Suprapubic skin (tissue), 4 donors: ENCODE measurements around the gene TMPRSS4. TPM values are rescaled to one million over a fixed set of nuclear protein-coding genes. Genes with fewer than 3 reads are reported as not detected.

Experiments
- DNase-seq, 2 donors: peaks; one replicate each; pipeline ENCODE4 v3.0.0-alpha.2; 2019; ENCODE audit warnings: low spot score in 2 of 2
- H3K27ac ChIP-seq: fragments of 200-600 bp; sonication (generic); one replicate; pipeline ENCODE4 v1.5.1; 2019
- H3K27me3 ChIP-seq: fragments of 200-600 bp; sonication (generic); one replicate; pipeline ENCODE4 v1.5.1; 2019
- H3K36me3 ChIP-seq: fragments of 200-600 bp; sonication (generic); one replicate; pipeline ENCODE4 v1.5.1; 2019
- H3K4me1 ChIP-seq: fragments of 200-600 bp; sonication (generic); one replicate; pipeline ENCODE4 v1.5.1; 2019
- H3K4me3 ChIP-seq: fragments of 200-600 bp; sonication (generic); one replicate; pipeline ENCODE4 v1.5.1; 2019; ENCODE audit warnings: mild to moderate bottlenecking
- H3K9me3 ChIP-seq: fragments of 200-600 bp; sonication (generic); one replicate; pipeline ENCODE4 v1.5.1; 2019
- EP300 ChIP-seq: sonication (generic); formaldehyde crosslinking; IDR thresholded peaks from one replicate; pipeline ENCODE4 v1.6.1; 2017; ENCODE audit warnings: antibody characterized with exemption
- POLR2A ChIP-seq, 2 donors: fragments of 450-650 bp; IDR thresholded peaks; one replicate each; pipeline ENCODE4 v1.6.1; 2017; ENCODE audit warnings: antibody characterized with exemption in 2 of 2, mild to moderate bottlenecking in 2 of 2, moderate library complexity in 2 of 2
- POLR2AphosphoS5 ChIP-seq, 3 donors: sonication (generic); formaldehyde crosslinking; IDR thresholded peaks; one replicate each; pipeline ENCODE4 v1.6.1; 2017; ENCODE audit warnings: antibody characterized with exemption in 3 of 3
- WGBS: methylation state at CpG from one replicate; pipeline ENCODE4 v1.1.5; 2018; 5-methylcytosine and 5-hydroxymethylcytosine counted together
- total RNA-seq, 4 donors: library from RNA; depleted of rRNA; stranded (reverse); fragments of >200 nt; gene quantifications; one replicate each; pipeline ENCODE4 v1.1.0, GENCODE V29; 2016
- TF ChIP-seq, protein P1 (sequence below), 2 donors: fragments of 200-600 bp in 1 of 2; fragments of 450-650 bp in 1 of 2; sonication (generic) in 1 of 2; IDR thresholded peaks; one replicate each; pipeline ENCODE4 v1.5.1; 2016 to 2019; ENCODE audit warnings: antibody characterized with exemption in 2 of 2, mild to moderate bottlenecking in 1 of 2, moderate library complexity in 1 of 2

TMPRSS4 gene
- total RNA-seq, 4 donors from 2014 or later = 1.6 to 17.0 (median 2.4) TPM

DNA sequence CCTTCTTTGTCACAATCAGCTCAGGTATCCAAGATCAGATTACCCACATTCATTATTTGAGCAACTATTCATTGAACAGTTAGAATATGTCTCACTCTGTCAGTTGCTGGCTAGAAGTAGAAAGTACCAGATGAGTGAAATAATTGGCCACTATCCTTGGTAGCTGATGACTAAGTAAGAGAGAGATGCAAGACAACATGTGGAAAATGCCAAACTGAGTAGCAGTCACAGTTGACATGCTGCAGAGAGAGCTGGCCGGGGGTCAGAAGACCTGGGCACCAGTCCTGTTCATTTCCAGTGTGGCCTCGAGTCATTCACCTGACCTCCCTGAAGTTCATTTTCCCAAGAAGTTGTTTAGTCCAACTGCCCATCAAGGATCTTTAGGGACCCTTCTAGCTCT is 32.4 kb downstream of the TMPRSS4 start:
- WGBS = 70% methylated on average over 2 of the region's 2 CpGs
- no peak overlapping the region for H3K27ac ChIP-seq
- H3K4me1 ChIP-seq = no peaks in the 10 kb centered on the region
- H3K36me3 ChIP-seq = no peaks in the 10 kb centered on the region
- H3K27me3 ChIP-seq = no peaks in the 10 kb centered on the region
- TF ChIP-seq POLR2A (IDR thresholded peaks at IDR 0.05) (no peak), EP300 (no peak)
- H3K4me3 ChIP-seq = no peak overlapping the region
- H3K9me3 ChIP-seq = no peaks in the 10 kb centered on the region
- DNase-seq = no peak

DNA sequence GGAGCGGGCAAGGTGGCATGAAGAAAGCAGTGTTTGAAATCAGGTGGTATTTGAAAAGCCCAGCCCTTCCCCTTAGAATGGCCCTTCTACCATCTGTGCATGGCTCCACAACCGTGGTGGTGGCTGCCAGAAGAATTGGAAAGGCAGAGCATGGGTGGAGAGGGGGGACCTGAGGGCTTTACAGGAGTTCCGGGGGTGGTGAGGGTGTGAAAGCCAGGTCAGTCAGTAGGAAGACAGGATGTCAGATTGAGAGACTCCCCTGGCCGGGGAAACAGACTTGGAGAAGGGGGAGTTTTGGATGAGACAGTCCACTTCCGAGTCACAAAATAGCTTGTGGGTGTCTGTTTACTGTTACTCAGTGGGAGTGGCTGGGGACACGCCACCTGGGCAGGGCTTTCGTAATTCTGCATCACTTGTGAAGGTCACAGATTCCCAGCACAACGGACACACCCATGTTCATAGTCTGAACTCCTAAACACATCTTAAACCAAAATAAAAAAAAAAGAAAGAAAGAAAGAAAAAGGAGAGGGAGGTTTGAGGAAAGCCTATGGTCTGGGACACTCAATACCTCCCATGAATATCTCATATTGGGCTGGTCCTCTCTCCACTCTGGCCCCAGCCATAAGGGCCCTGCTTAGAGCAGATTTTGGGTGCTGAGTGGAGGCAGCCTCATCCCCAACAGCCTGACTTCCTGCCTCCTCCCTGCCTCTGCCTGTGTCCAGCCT is 34.3 kb downstream of the TMPRSS4 start:
- DNase-seq = no peak
- Histone ChIP-seq H3K27ac (no peak overlapping the region), H3K36me3 (no peaks in the 10 kb centered on the region), H3K9me3 (no peaks in the 10 kb centered on the region), H3K4me3 (no peak overlapping the region), H3K4me1 (no peaks in the 10 kb centered on the region), H3K27me3 (no peaks in the 10 kb centered on the region)
- TF ChIP-seq, protein P1, sequence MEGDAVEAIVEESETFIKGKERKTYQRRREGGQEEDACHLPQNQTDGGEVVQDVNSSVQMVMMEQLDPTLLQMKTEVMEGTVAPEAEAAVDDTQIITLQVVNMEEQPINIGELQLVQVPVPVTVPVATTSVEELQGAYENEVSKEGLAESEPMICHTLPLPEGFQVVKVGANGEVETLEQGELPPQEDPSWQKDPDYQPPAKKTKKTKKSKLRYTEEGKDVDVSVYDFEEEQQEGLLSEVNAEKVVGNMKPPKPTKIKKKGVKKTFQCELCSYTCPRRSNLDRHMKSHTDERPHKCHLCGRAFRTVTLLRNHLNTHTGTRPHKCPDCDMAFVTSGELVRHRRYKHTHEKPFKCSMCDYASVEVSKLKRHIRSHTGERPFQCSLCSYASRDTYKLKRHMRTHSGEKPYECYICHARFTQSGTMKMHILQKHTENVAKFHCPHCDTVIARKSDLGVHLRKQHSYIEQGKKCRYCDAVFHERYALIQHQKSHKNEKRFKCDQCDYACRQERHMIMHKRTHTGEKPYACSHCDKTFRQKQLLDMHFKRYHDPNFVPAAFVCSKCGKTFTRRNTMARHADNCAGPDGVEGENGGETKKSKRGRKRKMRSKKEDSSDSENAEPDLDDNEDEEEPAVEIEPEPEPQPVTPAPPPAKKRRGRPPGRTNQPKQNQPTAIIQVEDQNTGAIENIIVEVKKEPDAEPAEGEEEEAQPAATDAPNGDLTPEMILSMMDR (IDR thresholded peaks at IDR 0.05) = no peak
- no peak for TF ChIP-seq EP300
- no peak for TF ChIP-seq POLR2AphosphoS5 (IDR thresholded peaks at IDR 0.05)
- TF ChIP-seq POLR2A (IDR thresholded peaks at IDR 0.05) = no peak
- 45% methylated on average over 8 of the region's 8 CpGs for WGBS

DNA sequence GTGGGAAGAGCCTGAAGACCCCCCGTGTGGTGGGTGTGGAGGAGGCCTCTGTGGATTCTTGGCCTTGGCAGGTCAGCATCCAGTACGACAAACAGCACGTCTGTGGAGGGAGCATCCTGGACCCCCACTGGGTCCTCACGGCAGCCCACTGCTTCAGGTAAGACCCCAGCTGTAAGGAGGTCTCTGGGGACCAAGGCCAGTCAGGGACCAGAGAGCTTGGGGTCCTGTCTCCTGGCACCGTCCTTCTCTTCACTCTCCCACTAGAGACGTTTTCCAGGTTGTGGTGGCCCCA is 34.8 kb downstream of the TMPRSS4 start:
- Histone ChIP-seq H3K9me3 (no peaks in the 10 kb centered on the region), H3K27ac (no peak overlapping the region), H3K27me3 (no peaks in the 10 kb centered on the region), H3K4me1 (no peaks in the 10 kb centered on the region), H3K4me3 (no peak overlapping the region), H3K36me3 (no peaks in the 10 kb centered on the region)
- WGBS = 96% methylated on average over 3 of the region's 6 CpGs
- TF ChIP-seq, protein P1 (IDR thresholded peaks at IDR 0.05) = no peak
- TF ChIP-seq EP300 = no peak
- TF ChIP-seq POLR2A (IDR thresholded peaks at IDR 0.05) = no peak
- no peak for TF ChIP-seq POLR2AphosphoS5 (IDR thresholded peaks at IDR 0.05)
- DNase-seq = no peak

DNA sequence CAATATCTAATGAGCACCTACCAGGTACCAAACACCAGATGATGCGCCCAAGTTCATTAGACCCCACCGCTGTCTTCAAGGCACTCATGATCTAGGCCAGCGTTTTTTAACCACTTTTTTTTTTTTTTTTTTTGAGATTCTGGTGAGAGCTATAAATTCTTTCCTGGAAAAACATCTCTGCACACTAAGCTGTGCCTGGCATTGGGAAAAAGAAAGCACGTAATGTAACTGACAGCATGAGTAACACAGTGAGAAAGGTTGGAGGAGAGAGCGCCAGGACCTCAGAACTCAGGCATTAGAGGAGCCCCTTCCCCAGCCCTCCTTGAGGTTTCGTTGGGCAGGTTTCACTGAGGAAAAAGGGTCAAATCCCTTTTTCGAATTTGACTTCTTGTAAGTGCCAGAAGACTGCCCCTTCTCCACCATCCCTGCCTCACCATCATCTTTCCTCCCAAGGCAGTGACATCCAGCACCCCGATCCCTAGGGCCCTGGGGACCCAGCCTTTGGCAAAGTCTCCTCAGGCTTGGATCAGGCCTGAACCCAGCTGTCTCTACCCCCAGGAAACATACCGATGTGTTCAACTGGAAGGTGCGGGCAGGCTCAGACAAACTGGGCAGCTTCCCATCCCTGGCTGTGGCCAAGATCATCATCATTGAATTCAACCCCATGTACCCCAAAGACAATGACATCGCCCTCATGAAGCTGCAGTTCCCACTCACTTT is 36.0 kb downstream of the TMPRSS4 start:
- no peak for DNase-seq
- TF ChIP-seq POLR2AphosphoS5 (IDR thresholded peaks at IDR 0.05) (no peak), POLR2A (IDR thresholded peaks at IDR 0.05) (no peak), EP300 (no peak)
- TF ChIP-seq, protein P1 (IDR thresholded peaks at IDR 0.05) = no peak
- no peaks in the 10 kb centered on the region for H3K9me3 ChIP-seq
- H3K4me1 ChIP-seq = no peaks in the 10 kb centered on the region
- H3K27ac ChIP-seq = no peak overlapping the region
- no peak overlapping the region for H3K4me3 ChIP-seq
- WGBS = 83% methylated on average over 11 of the region's 11 CpGs
- peaks cover 6% of the 10 kb centered on the region for H3K27me3 ChIP-seq
- no peaks in the 10 kb centered on the region for H3K36me3 ChIP-seq

DNA sequence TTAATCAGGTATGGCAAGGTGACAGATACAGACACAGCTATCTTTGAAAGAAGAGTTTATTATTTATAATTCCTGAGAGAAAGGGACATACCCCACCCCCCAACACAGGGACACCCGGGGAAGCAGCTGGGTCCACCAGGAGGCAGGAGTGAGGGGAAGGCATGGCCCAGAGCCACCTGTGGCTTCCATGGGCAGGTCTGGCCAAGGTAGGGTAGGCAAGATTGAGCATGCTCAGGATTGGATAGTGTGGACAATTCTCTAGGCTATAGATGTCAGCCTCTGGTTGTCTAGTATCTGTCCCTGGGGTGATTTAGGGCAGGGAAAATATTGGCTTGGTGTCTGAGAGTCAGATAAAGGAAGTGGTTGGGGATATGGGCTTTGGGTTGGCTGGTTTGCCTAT is 37.4 kb downstream of the TMPRSS4 start:
- DNase-seq = no peak
- Histone ChIP-seq H3K9me3 (no peaks in the 10 kb centered on the region), H3K4me1 (no peaks in the 10 kb centered on the region), H3K4me3 (no peak overlapping the region), H3K36me3 (no peaks in the 10 kb centered on the region), H3K27me3 (peaks cover 9% of the 10 kb centered on the region), H3K27ac (no peak overlapping the region)
- 64% methylated on average over 1 of the region's 1 CpG for WGBS
- no peak for TF ChIP-seq POLR2AphosphoS5 (IDR thresholded peaks at IDR 0.05)
- no peak for TF ChIP-seq POLR2A (IDR thresholded peaks at IDR 0.05)
- TF ChIP-seq, protein P1 (IDR thresholded peaks at IDR 0.05) = no peak
- no peak for TF ChIP-seq EP300
